Epithelial cell of esophagus (primary cell): Measurements from ENCODE around the gene COL18A1.
"Not testable (repeated sequence)": the region's sequence is repeated elsewhere in the genome, so short reads cannot be mapped to it uniquely, and the experiment has no call there.

ENCODE experiments used
- DNase-seq: peaks from one replicate; pipeline ENCODE4 v3.0.0; 2010; ENCODE audit warnings: low read depth
- H3K4me3 ChIP-seq: 2 replicates; pipeline ENCODE4 v1.5.1; 2011; ENCODE audit warnings: mild to moderate bottlenecking, low read length, control low read depth
- TF ChIP-seq, protein P1 (sequence below): IDR thresholded peaks from 2 replicates; pipeline ENCODE4 v1.5.1; 2011; ENCODE audit warnings: low read depth, mild to moderate bottlenecking, low read length, control low read depth, inconsistent platforms; ENCODE audit not compliant: insufficient read depth; ENCODE audit errors: missing control alignments

Gene COL18A1

GRCh38 chr21:45358711-45359310 lies 46.2 kb upstream of the COL18A1 start:
- no peak overlapping the region for H3K4me3 ChIP-seq
- DNase-seq = no peak
- TF ChIP-seq, protein P1, sequence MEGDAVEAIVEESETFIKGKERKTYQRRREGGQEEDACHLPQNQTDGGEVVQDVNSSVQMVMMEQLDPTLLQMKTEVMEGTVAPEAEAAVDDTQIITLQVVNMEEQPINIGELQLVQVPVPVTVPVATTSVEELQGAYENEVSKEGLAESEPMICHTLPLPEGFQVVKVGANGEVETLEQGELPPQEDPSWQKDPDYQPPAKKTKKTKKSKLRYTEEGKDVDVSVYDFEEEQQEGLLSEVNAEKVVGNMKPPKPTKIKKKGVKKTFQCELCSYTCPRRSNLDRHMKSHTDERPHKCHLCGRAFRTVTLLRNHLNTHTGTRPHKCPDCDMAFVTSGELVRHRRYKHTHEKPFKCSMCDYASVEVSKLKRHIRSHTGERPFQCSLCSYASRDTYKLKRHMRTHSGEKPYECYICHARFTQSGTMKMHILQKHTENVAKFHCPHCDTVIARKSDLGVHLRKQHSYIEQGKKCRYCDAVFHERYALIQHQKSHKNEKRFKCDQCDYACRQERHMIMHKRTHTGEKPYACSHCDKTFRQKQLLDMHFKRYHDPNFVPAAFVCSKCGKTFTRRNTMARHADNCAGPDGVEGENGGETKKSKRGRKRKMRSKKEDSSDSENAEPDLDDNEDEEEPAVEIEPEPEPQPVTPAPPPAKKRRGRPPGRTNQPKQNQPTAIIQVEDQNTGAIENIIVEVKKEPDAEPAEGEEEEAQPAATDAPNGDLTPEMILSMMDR = no peak

DNA sequence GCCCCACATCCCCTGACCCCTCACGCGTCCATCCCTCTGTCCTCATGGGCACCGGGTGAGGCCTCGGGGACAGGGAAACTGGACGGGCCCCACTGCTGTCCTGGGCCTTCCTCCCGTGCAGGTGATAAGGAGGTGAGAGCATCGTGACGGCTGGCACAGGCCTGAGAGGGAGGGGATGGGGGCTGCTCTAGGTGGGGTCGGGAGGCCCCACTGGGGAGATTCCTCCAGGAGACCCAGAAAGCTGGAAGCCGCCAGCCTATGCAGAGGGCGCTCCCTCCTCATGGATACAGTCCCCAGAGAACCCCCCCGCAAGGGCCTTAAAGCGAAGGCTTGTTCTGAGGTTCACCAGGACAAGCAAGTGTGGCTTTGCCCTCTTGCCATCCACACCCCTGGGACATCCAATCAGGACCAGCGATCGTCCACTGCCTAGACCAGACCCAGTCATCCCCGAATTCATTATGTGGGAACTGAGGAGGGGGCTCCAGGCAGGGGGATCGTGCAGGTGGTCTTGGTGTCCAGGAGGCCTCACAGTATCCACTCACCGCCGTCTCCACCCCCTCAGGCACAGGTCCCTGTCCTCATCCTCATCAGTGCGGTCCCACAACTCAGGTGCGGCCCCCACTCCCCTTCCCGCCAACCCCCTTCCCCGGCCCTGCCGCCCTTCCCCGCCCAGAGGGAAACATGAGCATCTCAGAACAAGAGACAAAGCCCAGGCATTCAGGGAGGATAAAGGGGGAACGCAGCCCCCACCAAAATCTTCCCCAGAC lies 45.3 kb upstream of the COL18A1 start:
- DNase-seq = no peak
- H3K4me3 ChIP-seq = no peak overlapping the region
- TF ChIP-seq, protein P1 = no peak

GRCh38 chr21:45361033-45361997 lies 43.6 kb upstream of the COL18A1 start:
- DNase-seq = no peak
- no peak overlapping the region for H3K4me3 ChIP-seq
- TF ChIP-seq, protein P1 = no peak

DNA sequence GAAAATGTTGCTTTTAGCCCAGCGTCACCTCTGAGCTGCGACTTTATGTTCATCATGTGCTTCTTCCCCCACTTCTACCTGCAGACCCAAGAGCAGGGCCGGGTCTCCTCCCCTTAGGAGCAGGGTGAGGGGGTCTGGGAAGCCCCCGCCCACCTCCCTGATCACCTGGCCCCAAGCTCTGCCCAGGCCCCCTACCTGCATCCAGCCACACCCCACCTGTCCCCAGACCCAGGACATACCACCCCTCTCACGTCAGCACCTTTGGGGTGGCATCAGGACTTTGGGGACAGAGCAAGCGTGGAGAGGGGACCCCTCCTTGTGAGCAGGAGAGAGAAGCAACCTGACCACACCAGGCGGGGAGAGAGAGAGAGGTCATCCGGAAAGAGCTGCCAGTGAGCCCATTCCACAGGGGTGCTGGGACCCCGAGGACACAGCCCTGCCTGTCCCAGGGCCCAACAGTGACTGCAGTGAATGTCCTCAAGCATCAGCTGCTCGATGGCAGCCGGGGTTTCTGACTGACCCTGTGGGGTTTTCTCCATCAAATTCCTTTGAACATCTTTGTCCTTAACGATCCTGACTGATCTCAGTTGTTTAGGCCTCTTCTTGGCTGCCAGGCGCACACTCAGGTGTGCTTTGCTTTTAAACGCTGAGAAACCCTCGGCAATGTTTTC lies 42.8 kb upstream of the COL18A1 start:
- DNase-seq = no peak
- no peak overlapping the region for H3K4me3 ChIP-seq
- TF ChIP-seq, protein P1 = no peak

DNA sequence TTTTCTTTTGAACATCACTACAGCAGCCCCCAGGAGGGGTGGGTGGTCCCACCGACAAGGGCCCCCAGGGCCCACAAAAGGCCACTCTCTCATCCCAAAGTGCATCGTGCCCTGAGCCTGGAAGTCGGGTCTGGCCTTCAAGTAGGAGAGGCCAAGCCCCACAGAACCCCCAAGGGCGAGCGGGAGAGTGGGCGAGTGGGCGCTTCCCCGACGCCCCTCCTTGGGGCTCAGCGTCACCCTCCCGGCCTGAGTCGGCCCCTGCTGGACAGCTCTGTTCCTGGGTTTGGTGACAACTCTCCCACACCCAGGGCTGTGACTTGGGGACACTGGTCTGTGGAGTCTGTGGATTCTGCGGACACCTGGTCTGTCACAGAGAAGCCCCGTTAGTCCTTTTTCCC lies 42.2 kb upstream of the COL18A1 start:
- H3K4me3 ChIP-seq = no peak overlapping the region
- no peak for DNase-seq
- TF ChIP-seq, protein P1 = no peak

DNA sequence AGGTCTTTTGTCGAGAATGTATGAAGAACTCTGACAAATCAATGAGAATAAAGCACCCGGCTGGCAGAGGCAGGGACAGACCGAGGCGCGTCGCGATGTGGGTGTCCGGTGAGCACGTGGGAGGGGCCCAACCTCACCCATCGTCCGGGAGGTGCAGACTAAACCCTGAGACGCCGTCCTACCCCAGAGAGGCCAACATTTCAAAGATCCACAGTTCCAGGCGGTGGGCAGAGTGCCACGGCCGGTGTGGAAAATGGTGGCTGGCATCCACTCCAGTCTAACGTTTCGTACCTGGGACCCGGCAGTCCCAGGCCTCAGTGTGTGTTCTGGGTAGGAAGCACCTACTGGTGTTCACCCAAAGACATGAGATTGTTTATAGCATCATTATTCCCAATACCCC lies 41.7 kb upstream of the COL18A1 start:
- H3K4me3 ChIP-seq, DNase-seq: not testable (repeated sequence)

- DNase-seq = peak; percentile 89
- no peak overlapping the region for H3K4me3 ChIP-seq
- TF ChIP-seq, protein P1 = no peak
Measured at GRCh38 chr21:45363921-45364467, 41.0 kb upstream of the COL18A1 start.
